ENCODE results near the gene FANK1.

DNA sequence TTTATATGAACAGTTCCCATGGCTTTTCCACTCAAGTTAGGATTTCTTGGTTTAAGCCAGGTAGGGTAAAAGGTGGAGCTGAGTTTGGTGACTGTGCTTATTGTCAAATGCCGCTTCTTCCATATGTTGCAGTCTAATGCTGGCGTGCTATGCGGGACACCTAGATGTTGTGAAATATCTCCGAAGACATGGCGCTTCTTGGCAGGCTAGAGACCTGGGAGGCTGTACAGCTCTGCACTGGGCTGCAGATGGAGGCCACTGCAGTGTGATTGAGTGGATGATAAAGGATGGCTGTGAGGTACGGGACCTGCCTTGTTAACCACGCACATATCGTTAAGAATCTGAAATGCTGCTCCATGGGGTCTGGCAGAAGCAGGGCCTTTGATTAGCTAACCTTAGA, 108.4 kb downstream of the FANK1 start:
- TF ChIP-seq, protein P1, sequence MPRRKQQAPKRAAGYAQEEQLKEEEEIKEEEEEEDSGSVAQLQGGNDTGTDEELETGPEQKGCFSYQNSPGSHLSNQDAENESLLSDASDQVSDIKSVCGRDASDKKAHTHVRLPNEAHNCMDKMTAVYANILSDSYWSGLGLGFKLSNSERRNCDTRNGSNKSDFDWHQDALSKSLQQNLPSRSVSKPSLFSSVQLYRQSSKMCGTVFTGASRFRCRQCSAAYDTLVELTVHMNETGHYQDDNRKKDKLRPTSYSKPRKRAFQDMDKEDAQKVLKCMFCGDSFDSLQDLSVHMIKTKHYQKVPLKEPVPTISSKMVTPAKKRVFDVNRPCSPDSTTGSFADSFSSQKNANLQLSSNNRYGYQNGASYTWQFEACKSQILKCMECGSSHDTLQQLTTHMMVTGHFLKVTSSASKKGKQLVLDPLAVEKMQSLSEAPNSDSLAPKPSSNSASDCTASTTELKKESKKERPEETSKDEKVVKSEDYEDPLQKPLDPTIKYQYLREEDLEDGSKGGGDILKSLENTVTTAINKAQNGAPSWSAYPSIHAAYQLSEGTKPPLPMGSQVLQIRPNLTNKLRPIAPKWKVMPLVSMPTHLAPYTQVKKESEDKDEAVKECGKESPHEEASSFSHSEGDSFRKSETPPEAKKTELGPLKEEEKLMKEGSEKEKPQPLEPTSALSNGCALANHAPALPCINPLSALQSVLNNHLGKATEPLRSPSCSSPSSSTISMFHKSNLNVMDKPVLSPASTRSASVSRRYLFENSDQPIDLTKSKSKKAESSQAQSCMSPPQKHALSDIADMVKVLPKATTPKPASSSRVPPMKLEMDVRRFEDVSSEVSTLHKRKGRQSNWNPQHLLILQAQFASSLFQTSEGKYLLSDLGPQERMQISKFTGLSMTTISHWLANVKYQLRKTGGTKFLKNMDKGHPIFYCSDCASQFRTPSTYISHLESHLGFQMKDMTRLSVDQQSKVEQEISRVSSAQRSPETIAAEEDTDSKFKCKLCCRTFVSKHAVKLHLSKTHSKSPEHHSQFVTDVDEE (CRISPR knock-in tag; IDR thresholded peaks at IDR 0.05) = no peak
- TF ChIP-seq ZFP3 (CRISPR knock-in tag; IDR thresholded peaks at IDR 0.05) (no peak), ZFP30 (CRISPR knock-in tag; IDR thresholded peaks at IDR 0.05) (no peak)

Measured in SK-N-SH treated with all-trans-retinoic acid at 6 μM for 48 hours (cell line).